GM12891 (cell line): Measurements from ENCODE around the gene MTERF2.

ENCODE experiments used
- PAX5 ChIP-seq: IDR thresholded peaks from 2 replicates; pipeline ENCODE4 v1.6.1; 2011; ENCODE audit warnings: low read length, moderate library complexity, mild to moderate bottlenecking; ENCODE audit not compliant: insufficient read depth, severe bottlenecking
- POLR2A ChIP-seq: IDR thresholded peaks from 2 replicates; pipeline ENCODE4 v1.6.1; 2011; ENCODE audit warnings: low read depth, low read length, control low read depth
- POLR2AphosphoS5 ChIP-seq: IDR thresholded peaks from 2 replicates; pipeline ENCODE4 v1.6.1; 2011; ENCODE audit warnings: low read depth, low read length, control low read depth
- TAF1 ChIP-seq: IDR thresholded peaks from 2 replicates; pipeline ENCODE4 v1.6.1; 2011; ENCODE audit warnings: low read depth, low read length, control low read depth

DNA sequence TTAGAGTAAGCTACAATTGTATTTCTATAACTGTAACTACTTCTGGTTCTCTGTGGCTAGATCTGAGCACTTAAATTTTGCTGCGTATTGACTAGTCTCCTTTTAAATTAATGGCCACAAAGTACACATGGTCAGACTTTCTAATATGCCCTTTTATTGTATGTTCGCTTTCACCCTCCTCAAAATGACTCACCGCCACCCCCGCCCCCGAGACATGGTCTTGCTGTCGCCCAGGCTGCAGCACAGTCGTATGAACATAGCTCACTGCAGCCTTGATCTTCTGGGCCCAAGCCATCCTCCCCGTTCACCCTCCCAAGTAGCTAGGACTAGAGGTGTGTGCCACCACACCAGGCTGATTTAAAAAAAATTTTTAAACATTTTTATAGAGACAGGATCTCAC lies 11.8 kb downstream of the MTERF2 start:
- no peak for TF ChIP-seq PAX5
- no peak for TF ChIP-seq POLR2A
- TF ChIP-seq POLR2AphosphoS5: no peak
- TF ChIP-seq TAF1: no peak
